ENCODE measurements around the gene AFF1. TPM values are rescaled to one million over a fixed set of nuclear protein-coding genes. Genes with fewer than 3 reads are reported as not detected.
"Not testable (repeated sequence)": the region's sequence is repeated elsewhere in the genome, so short reads cannot be mapped to it uniquely, and the experiment has no call there.

The AFF1 gene
- total RNA-seq, 3 donors from 2014 or later, result 84.0 to 150 (median 120) TPM

DNA sequence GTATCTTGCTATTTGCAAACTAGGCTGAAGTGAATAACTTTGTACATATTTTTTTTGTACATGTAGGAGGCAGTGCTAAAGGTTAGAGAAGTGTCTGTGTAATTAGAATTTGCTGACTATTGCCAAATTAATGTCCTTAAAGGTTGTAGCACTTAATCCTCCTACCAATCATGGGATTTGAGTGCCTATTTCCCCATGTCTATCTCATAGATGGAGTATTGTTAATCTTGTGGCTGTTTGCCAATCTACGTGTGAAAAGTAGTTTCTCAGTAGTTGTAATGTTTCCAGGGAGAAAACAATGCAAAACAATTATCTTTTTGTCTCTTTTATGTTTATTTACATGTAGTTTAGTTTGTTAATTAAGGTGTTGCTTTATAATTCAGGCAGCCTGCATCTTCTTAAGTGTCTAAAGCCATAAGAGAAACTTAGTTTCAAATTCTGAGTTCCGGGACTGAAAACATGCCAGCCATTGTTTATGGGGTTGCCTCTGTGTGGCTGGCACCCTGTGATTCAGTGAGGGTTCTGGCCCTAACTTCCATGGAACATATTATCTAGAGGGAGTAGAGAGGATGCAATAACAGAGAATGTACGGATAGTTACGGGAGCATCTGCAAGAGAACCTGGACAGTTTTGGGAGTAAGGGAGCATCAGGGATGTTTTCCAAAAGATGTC is 143.2 kb downstream of the AFF1 start:
- intact Hi-C loops (cut with DNase I, micrococcal nuclease), result no loop called here
- H3K9me3 ChIP-seq, result no peaks in the 10 kb centered on the region
- TF ChIP-seq, protein P1, sequence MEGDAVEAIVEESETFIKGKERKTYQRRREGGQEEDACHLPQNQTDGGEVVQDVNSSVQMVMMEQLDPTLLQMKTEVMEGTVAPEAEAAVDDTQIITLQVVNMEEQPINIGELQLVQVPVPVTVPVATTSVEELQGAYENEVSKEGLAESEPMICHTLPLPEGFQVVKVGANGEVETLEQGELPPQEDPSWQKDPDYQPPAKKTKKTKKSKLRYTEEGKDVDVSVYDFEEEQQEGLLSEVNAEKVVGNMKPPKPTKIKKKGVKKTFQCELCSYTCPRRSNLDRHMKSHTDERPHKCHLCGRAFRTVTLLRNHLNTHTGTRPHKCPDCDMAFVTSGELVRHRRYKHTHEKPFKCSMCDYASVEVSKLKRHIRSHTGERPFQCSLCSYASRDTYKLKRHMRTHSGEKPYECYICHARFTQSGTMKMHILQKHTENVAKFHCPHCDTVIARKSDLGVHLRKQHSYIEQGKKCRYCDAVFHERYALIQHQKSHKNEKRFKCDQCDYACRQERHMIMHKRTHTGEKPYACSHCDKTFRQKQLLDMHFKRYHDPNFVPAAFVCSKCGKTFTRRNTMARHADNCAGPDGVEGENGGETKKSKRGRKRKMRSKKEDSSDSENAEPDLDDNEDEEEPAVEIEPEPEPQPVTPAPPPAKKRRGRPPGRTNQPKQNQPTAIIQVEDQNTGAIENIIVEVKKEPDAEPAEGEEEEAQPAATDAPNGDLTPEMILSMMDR (IDR thresholded peaks at IDR 0.05), result no peak
- H3K4me1 ChIP-seq (ENCODE audit: low read depth), result peaks cover 26% of the 10 kb centered on the region
- DNase-seq (no peak), ATAC-seq (no peak)
- no peaks in the 10 kb centered on the region for H3K36me3 ChIP-seq (ENCODE audit: low read depth)
- no peak overlapping the region for H3K4me3 ChIP-seq

GRCh38 chr4:87078987-87079486 is 144.2 kb downstream of the AFF1 start:
- DNase-seq, result no peak
- no peak overlapping the region for H3K4me3 ChIP-seq
- H3K9me3 ChIP-seq, result no peaks in the 10 kb centered on the region
- ATAC-seq, result peak; percentile 48
- H3K36me3 ChIP-seq (ENCODE audit: low read depth), result no peaks in the 10 kb centered on the region
- TF ChIP-seq, protein P1 (IDR thresholded peaks at IDR 0.05), result no peak
- intact Hi-C loops (cut with DNase I, micrococcal nuclease), result no loop called here
- H3K4me1 ChIP-seq (ENCODE audit: low read depth), result peaks cover 19% of the 10 kb centered on the region

- intact Hi-C loops (cut with DNase I, micrococcal nuclease), result no loop called here
- DNase-seq (no peak), ATAC-seq (no peak)
- Histone ChIP-seq H3K9me3 (no peaks in the 10 kb centered on the region), H3K36me3 (ENCODE audit: low read depth) (no peaks in the 10 kb centered on the region), H3K4me1 (ENCODE audit: low read depth) (peaks cover 15% of the 10 kb centered on the region), H3K4me3 (no peak overlapping the region)
- TF ChIP-seq, protein P1 (IDR thresholded peaks at IDR 0.05), result no peak
These were observed 145.2 kb downstream of the AFF1 start for GRCh38 chr4:87079967-87080366.

DNA sequence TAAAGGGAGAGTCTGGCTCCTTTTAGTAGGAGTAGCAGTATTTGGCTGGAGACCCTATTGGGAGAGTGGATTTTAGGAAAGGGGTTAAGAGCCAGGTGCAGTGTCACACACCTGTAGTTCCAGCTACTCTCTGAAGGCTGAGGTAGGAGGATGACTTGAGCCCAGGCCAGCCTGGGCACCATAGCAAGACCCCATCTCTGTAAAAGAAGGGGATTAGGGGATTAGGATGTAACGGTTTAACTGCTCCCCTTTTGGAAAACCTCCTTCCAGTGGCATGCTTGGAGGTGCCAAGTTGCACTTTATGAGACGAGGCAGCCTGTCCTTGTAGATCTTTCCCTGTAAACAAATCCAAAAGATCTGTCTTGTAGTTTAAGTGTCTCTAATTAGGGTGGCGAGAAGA is 145.7 kb downstream of the AFF1 start:
- ATAC-seq (no peak), DNase-seq (no peak)
- Histone ChIP-seq H3K9me3 (no peaks in the 10 kb centered on the region), H3K4me3 (no peak overlapping the region), H3K4me1 (ENCODE audit: low read depth) (peaks cover 15% of the 10 kb centered on the region), H3K36me3 (ENCODE audit: low read depth) (no peaks in the 10 kb centered on the region)
- intact Hi-C loops (cut with DNase I, micrococcal nuclease), result no loop called here
- TF ChIP-seq, protein P1 (IDR thresholded peaks at IDR 0.05), result no peak

GRCh38 chr4:87081826-87082225 is 147.0 kb downstream of the AFF1 start:
- DNase-seq (no peak), ATAC-seq (no peak)
- no peaks in the 10 kb centered on the region for H3K9me3 ChIP-seq
- TF ChIP-seq, protein P1 (IDR thresholded peaks at IDR 0.05), result no peak
- peaks cover 10% of the 10 kb centered on the region for H3K4me1 ChIP-seq (ENCODE audit: low read depth)
- intact Hi-C loops (cut with DNase I, micrococcal nuclease), result no loop called here
- no peak overlapping the region for H3K4me3 ChIP-seq
- H3K36me3 ChIP-seq (ENCODE audit: low read depth), result no peaks in the 10 kb centered on the region

DNA sequence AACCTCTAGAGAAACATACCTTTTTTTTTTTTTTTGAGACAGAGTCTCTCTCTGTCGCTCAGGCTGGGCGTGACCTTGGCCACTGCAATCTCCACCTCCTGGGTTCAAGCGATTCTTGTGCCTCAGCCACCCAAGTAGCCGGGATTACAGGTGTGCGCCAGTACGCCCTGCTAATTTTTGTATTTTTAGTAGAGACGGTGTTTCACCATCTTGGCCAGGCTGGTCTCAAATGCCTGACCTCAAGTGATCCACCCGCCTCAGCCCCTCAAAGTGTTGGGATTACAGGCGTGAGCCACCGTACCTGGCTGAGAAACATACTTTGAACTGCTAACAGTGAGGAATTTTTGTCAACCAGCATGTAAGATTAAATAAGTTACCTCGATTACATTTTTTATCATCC is 150.9 kb downstream of the AFF1 start:
- ATAC-seq; H3K9me3 ChIP-seq; DNase-seq; H3K36me3 ChIP-seq (ENCODE audit: low read depth); H3K4me3 ChIP-seq; H3K4me1 ChIP-seq (ENCODE audit: low read depth); intact Hi-C loops (cut with DNase I, micrococcal nuclease): not testable (repeated sequence)
